GM21529 (cell line): Measurements from ENCODE around the gene SYNE3.

Experiments used
- ATAC-seq: cut with Tn5 transposase; IDR thresholded peaks from one replicate; pipeline ENCODE4 v1.9.1; 2021; ENCODE audit not compliant: unreplicated experiment

Gene SYNE3

DNA sequence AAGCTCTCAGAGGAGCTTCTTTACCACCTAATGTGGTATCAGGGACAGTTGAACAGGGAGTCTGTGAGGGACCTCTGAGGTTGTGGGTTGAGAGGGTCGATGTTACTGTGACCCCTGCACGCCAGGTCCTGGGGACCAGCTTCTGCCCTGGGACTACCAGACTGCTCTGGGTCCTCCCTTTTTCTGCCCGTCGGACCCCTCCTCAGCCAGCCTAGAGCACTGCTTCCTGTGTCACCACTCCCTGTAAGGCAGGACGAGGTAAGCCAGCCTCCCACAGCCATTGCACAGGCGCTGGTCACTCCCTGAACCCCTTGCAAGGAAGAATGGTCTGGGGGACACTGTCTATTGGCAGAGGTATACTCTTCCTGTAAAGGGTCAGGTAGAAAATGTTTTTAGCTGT, 38.1 kb downstream of the SYNE3 start:
- no peak for ATAC-seq

- ATAC-seq = no peak
Measured at GRCh38 chr14:95477411-95478269, 38.8 kb downstream of the SYNE3 start.

DNA sequence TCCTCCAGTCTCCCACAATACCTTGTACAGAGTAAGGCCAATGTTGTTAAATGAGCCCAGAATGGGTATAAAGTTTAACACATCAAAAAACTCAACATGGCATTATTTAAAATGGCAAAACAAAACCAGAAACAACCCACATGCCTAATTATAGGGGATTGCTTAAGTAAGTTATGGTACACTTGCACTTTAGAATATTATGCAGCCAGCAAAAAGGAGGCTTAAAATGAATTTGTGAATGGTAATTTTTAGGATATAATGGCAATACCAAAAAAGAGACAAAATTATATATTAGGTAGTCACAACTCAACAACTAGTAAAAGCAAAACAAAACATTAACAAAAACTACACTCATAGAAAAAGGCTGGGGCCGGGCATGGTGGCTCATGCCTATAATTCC, 39.7 kb downstream of the SYNE3 start:
- no peak for ATAC-seq

GRCh38 chr14:95475540-95476240, 40.8 kb downstream of the SYNE3 start:
- ATAC-seq = no peak

DNA sequence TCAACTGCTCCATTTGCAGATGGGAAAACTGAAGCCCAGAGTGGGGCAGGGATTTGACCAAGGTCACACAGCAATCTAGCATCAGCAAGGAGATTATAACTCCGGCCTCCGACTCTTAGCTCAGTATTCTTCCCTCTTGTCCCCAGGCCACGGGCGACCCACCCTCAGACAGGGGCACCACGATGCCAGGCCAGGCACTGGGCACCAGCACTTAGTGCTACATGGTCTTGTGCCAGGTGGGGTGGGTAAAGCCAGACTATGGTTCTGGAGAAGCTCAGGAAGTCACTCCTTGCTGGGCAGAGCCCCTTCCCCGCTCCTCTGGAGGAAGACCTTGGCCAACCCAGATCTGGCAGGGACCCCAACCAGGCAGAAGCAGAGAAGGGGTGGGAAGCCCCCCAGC, 41.5 kb downstream of the SYNE3 start:
- ATAC-seq = no peak

- ATAC-seq = no peak
Measured at GRCh38 chr14:95474486-95474885, 42.0 kb downstream of the SYNE3 start.

DNA sequence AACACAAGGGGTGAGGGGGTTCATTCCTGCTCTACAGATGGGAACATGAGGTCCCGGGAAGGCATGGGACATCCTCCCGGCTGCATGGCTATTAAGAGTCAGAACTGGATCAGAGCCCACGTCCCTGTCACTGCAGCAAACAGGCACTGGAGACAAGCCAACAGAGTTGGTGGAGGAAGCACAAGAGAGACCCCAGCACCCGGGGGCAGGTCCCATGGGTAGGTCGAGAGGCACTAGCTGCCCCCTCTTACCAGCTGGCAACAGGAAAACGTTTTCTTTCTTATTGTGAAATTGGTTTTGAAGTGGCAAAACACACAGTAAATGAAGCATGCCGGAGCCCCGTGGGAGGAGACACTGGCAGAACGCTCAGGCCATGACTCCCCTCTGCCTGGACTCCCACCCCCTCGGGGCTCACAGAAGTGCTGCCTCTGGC, 43.6 kb downstream of the SYNE3 start:
- no peak for ATAC-seq

DNA sequence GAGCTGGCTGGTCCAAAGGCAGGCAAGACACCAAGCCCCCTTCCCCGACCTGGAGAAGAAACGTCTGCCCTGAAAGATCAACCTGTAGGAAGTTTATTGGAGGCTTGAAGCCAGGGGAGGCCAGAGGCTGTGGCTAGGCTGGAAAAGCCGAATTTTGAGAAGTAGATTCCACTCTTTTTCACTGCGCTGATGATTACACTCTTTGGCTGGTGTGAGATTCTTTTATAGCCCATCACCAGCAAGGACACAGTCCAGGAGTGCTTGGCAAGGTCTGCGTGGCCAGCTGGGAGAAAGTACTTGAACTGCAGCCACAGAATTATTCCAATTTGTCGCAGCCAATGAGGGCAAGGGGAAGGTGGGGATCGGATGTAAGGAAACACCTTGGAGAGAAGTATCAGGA, 45.0 kb downstream of the SYNE3 start:
- ATAC-seq = no peak

GRCh38 chr14:95471016-95471415, 45.4 kb downstream of the SYNE3 start:
- no peak for ATAC-seq

DNA sequence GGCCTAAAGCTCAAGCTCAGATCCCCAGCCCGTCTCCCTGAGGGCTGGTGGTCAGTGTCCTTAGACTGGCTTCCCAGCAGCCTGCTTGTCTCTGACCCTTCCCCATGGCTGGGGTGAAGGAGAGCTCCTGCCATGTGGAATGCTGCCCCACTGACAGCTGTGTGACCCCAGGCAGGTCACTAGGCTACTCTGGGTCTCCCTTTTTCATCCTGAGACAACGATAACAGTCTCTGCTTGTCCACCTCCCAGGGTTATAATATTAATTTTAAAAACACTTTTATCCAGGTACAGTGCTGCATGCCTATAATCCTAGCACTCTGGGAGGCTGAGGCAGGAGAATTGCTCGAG, 47.3 kb downstream of the SYNE3 start:
- no peak for ATAC-seq

DNA sequence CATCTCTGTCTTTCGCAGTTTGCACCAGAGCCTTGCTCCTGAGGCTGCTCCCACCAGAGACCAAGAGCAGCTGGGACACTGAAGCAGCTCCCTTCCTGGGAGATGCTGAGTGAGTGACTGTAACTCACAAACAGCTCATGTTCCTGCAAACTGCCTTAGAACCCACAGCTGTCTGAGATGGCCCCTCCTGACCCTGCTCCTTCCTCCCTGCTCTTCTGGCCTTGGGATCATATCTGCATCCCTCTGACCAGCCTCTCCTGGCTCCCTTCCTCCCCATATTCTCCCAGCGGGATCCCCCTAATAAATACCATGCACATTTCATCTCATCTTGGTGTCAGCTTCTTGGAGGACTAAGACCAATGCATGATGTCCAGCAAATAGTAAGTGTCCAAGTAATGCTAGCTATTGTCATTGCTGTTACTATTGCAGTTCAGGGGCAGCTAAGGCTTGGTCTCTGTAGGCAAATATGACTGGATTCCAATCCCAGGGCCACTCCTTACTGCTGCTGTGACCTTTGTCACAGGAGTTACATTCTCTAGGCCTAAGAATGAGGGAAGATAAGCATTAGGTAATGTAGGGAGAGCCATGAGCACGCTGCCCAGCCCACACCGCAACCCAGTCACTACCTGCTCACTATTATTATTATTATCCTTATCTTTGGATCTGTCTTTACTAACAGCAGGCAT, 47.9 kb downstream of the SYNE3 start:
- ATAC-seq = no peak

DNA sequence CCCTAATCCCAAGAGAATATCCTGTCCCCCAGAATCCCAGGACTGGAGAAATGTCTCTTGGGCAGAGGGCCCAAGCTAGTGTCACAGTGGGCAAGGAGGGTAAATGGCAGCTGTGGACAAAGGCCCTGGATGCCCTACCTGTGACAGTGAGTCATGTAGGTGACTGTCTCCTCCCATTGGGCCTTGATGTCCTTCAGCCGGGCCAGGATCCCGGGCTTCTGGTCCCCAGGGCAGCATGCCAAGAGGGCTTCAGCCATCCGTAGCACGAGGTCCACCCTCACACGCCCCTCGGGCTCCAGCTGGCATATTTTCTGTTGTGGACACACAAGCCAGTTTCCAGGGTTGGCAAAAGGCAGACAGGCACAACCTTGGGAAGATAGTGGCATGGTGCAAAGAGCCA, 48.8 kb downstream of the SYNE3 start:
- no peak for ATAC-seq

DNA sequence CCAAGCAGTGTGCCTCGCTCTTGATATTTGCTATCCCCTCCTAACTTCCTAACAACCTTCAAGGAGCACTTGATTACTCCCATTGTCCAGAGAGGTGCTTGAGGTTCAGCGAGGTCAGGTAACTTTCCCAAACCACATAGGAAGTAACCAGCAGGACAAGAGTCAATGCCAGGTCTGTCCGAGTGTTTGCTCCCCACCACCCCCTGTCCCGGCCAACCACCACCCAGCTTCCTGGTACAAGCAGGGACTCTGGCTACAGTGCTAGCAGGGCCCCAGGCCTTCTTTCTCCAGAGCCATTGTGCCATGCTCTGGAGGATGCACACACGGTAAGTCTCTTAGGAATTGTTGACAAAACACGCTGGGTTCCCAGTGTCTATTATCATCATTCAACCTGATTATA, 49.2 kb downstream of the SYNE3 start:
- no peak for ATAC-seq
